ENCODE results near the gene PPIA.

Gene PPIA

GRCh38 chr7:44752822-44753221 lies 43.7 kb upstream of the PPIA start:
- TF ChIP-seq, protein P1, sequence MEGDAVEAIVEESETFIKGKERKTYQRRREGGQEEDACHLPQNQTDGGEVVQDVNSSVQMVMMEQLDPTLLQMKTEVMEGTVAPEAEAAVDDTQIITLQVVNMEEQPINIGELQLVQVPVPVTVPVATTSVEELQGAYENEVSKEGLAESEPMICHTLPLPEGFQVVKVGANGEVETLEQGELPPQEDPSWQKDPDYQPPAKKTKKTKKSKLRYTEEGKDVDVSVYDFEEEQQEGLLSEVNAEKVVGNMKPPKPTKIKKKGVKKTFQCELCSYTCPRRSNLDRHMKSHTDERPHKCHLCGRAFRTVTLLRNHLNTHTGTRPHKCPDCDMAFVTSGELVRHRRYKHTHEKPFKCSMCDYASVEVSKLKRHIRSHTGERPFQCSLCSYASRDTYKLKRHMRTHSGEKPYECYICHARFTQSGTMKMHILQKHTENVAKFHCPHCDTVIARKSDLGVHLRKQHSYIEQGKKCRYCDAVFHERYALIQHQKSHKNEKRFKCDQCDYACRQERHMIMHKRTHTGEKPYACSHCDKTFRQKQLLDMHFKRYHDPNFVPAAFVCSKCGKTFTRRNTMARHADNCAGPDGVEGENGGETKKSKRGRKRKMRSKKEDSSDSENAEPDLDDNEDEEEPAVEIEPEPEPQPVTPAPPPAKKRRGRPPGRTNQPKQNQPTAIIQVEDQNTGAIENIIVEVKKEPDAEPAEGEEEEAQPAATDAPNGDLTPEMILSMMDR (IDR thresholded peaks at IDR 0.05), result no peak

DNA sequence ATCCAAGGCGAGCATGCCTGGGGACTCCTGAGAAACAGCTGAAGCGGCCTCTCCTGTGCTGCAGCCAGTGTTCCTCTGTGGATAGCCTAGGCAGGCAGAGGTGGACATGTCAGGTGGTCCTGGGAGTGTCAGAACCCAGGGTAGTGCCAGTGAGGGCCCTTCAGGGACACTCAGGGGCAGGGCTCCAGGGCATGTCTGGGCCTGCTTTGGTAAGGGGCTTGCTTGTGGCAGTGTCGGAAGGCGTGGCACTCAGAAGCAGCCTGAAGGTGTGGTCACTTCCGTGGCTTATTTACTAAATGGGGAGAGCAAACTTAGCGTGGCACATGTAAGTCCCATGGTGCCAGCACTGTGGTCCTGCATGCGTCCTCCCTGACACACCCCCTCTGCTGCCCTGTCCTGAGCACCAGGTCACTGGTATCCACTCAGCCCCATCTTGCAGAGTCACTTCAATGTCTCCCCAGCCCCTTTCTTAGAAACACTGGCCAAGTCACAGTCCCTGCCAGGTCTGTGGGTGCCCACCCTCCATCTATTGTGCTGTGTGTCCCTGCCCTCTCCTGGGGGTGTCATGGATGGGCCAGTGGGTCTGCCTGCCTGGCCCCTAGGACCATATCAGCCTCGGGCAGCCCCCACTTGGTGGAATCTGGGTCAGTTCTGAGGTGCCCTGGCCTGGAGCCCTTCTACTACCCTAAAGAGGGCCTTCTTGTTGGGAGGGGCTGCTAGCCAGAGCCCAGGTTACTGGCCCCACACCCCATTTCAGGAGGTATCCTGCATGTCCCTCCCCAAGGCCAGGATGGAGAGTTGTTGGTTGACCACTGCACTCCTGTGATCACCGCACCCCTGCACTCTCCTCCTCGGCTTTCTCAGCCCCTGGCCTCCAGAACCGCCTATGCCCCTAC lies 41.4 kb upstream of the PPIA start:
- TF ChIP-seq, protein P1 (IDR thresholded peaks at IDR 0.05), result no peak

DNA sequence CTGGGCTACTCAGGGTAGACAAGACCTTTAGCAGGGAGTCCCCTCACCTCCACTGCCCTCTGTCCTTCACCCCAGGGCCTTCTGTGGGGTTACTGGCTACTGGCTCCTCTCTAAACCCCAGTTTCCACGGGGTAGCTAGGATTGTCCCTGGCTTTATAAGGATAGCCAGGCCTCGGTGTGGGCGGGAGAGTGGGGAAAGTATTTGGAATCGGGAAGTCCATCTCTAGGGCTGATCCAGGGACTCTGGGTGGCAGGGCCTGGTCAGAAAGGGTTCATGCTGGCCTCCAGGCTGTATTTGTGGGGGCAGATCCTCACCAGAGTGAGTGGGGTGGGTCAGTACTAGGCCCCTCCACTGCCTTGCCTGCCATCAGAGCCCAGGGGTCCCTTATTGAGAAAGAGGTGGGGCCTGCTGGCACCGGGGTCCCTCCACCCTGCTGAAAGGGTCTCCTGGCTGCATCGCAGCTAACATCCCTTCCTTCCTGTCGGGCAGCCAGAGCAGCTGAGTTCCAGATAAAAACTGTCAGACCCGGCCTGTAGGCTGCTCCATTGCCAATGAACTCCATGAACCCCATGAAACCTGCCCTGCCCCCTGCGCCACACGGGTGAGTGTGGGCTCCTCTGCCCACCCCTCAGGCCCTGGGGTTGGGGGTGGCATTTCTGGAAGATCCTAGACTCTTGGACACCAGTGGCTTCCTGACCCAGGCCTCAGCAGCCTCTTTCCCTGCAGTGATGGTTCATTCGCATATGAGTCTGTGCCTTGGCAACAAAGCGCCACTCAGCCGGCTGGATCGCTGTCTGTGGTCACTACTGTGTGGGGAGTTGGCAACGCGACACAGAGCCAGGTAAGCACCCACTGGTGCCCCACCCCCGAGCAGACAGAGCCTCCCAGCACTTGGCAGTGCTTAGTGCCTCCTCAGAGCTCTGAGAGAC lies 40.5 kb upstream of the PPIA start:
- TF ChIP-seq, protein P1 (IDR thresholded peaks at IDR 0.05), result no peak

DNA sequence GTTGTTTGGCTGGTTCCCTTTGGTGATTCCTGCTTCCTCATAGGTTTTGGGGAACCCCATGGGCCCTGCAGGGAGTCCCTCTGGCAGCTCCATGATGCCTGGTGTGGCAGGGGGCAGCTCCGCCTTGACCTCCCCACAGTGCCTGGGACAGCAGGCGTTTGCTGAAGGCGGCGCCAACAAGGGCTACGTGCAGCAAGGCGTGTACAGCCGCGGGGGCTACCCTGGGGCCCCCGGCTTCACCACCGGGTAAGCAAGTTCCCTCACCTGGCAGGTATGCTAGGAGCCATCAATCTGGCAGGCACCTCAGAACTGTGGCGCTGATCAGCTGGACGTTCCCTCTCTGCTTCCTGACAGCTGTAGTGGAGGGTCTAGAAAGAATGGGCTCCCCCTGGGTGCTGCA lies 39.6 kb upstream of the PPIA start:
- TF ChIP-seq, protein P1 (IDR thresholded peaks at IDR 0.05), result no peak

GRCh38 chr7:44757311-44757710 lies 39.2 kb upstream of the PPIA start:
- TF ChIP-seq, protein P1 (IDR thresholded peaks at IDR 0.05), result no peak

GRCh38 chr7:44757739-44758138 lies 38.7 kb upstream of the PPIA start:
- TF ChIP-seq, protein P1 (IDR thresholded peaks at IDR 0.05), result no peak

GRCh38 chr7:44759246-44759645 lies 37.2 kb upstream of the PPIA start:
- TF ChIP-seq, protein P1 (IDR thresholded peaks at IDR 0.05), result no peak

Data from LNCAP (cell line).